Iris pigment epithelial cell (primary cell): ENCODE measurements around the gene ZNF333.
A peak's percentile ranks its signal among the peaks of the same experiment; 100 is the strongest.

Source experiments
- DNase-seq: peaks from one replicate; pipeline ENCODE4 v3.0.0-alpha.2; 2011; ENCODE audit warnings: low read depth

The ZNF333 gene

GRCh38 chr19:14689598-14690503 lies at the start of gene ZNF333:
Gene ZNF333 (plus strand): TSS chr19:14690048. CDS start chr19:14693492, 3,444 bp downstream.
- peak; percentile 85 for DNase-seq

- no peak for DNase-seq
These were observed 41.3 kb upstream of the ZNF333 start for GRCh38 chr19:14648506-14648905.

- DNase-seq, result no peak
These were observed 40.8 kb upstream of the ZNF333 start for GRCh38 chr19:14649020-14649419.

- no peak for DNase-seq
These were observed 39.7 kb upstream of the ZNF333 start for GRCh38 chr19:14650161-14650560.

GRCh38 chr19:14654786-14655560 lies 34.9 kb upstream of the ZNF333 start:
- no peak for DNase-seq

GRCh38 chr19:14655726-14656125 lies 34.1 kb upstream of the ZNF333 start:
- no peak for DNase-seq

- no peak for DNase-seq
These were observed 29.9 kb upstream of the ZNF333 start for GRCh38 chr19:14659874-14660489.

GRCh38 chr19:14661372-14661924 lies 28.4 kb upstream of the ZNF333 start:
- DNase-seq, result no peak

GRCh38 chr19:14669940-14670339 lies 19.9 kb upstream of the ZNF333 start:
- DNase-seq, result no peak

GRCh38 chr19:14670408-14670807 lies 19.4 kb upstream of the ZNF333 start:
- DNase-seq, result no peak

GRCh38 chr19:14672188-14672872 lies 17.5 kb upstream of the ZNF333 start:
- DNase-seq, result no peak

- DNase-seq, result no peak
These were observed 16.8 kb upstream of the ZNF333 start for GRCh38 chr19:14673088-14673487.

- DNase-seq, result no peak
These were observed 15.1 kb upstream of the ZNF333 start, which contains the start of gene ADGRE3 for GRCh38 chr19:14674764-14675163. Gene ADGRE3 (minus strand): TSS chr19:14674844. CDS start chr19:14674770, 74 bp downstream.

- no peak for DNase-seq
These were observed 13.1 kb upstream of the ZNF333 start for GRCh38 chr19:14676762-14677161.

GRCh38 chr19:14677464-14677863 lies 12.4 kb upstream of the ZNF333 start:
- DNase-seq, result no peak

GRCh38 chr19:14678199-14678598 lies 11.6 kb upstream of the ZNF333 start:
- DNase-seq, result no peak

- DNase-seq, result no peak
These were observed 7.8 kb upstream of the ZNF333 start for GRCh38 chr19:14682084-14682483.

- no peak for DNase-seq
These were observed 6.4 kb upstream of the ZNF333 start for GRCh38 chr19:14683439-14683838.

GRCh38 chr19:14686411-14686810 lies 3.4 kb upstream of the ZNF333 start:
- peak; percentile 24 for DNase-seq

- DNase-seq, result no peak
These were observed 4.9 kb downstream of the ZNF333 start for GRCh38 chr19:14694641-14695266.

- no peak for DNase-seq
These were observed 5.6 kb downstream of the ZNF333 start for GRCh38 chr19:14695471-14695870.
